KMS-11 (cell line): ENCODE measurements around the gene CDH13.

ENCODE experiments used
- H2AFZ ChIP-seq: fragments of 200-600 bp; sonication (generic); 2 replicates; pipeline ENCODE4 v1.6.1; 2016; ENCODE audit warnings: antibody characterized with exemption, mixed run types, low read depth
- H3K27ac ChIP-seq: fragments of 200-600 bp; sonication (generic); 2 replicates; pipeline ENCODE4 v1.6.1; 2016; ENCODE audit warnings: mild to moderate bottlenecking, mixed run types
- H3K27me3 ChIP-seq: fragments of 200-600 bp; sonication (generic); 2 replicates; pipeline ENCODE4 v1.6.1; 2017; ENCODE audit warnings: mild to moderate bottlenecking, low read depth, mixed run types, moderate library complexity; ENCODE audit not compliant: insufficient read depth
- H3K36me3 ChIP-seq: fragments of 200-600 bp; sonication (generic); 2 replicates; pipeline ENCODE4 v1.6.1; 2017; ENCODE audit warnings: mild to moderate bottlenecking, mixed run types; ENCODE audit not compliant: insufficient read depth
- H3K4me1 ChIP-seq: fragments of 200-600 bp; sonication (generic); 2 replicates; pipeline ENCODE4 v1.6.1; 2016; ENCODE audit warnings: mild to moderate bottlenecking, low read depth, mixed run types; ENCODE audit not compliant: poor library complexity, severe bottlenecking
- H3K4me2 ChIP-seq: fragments of 200-600 bp; sonication (generic); 2 replicates; pipeline ENCODE4 v1.7.0; 2016; ENCODE audit warnings: mild to moderate bottlenecking, mixed run types
- H3K4me3 ChIP-seq: fragments of 200-600 bp; sonication (generic); IDR thresholded peaks from 2 replicates; pipeline ENCODE4 v1.6.1; 2017; ENCODE audit warnings: low read depth, low read length, mixed read lengths; ENCODE audit not compliant: insufficient read depth
- H3K79me2 ChIP-seq: fragments of 200-600 bp; sonication (generic); 2 replicates; pipeline ENCODE4 v1.6.1; 2016; ENCODE audit warnings: low read depth, mixed run types; ENCODE audit not compliant: insufficient read depth
- H3K9ac ChIP-seq: fragments of 200-600 bp; sonication (generic); 2 replicates; pipeline ENCODE4 v1.6.1; 2016; ENCODE audit warnings: mild to moderate bottlenecking, mixed run types
- H4K20me1 ChIP-seq: fragments of 200-600 bp; sonication (generic); 2 replicates; pipeline ENCODE4 v1.6.1; 2016; ENCODE audit warnings: mild to moderate bottlenecking, mixed run types; ENCODE audit not compliant: insufficient read depth
- TF ChIP-seq, protein P1 (sequence below): fragments of 200-600 bp; sonication (generic); conservative IDR thresholded peaks from 2 replicates; pipeline ENCODE4 v1.6.1; 2017; ENCODE audit warnings: low read depth, mild to moderate bottlenecking, antibody characterized with exemption, low read length, moderate library complexity, mixed read lengths

CDH13 gene

GRCh38 chr16:83198977-83199376, 572.2 kb downstream of the CDH13 start:
- no peaks in the 10 kb centered on the region for H3K36me3 ChIP-seq
- no peak overlapping the region for H3K27ac ChIP-seq
- TF ChIP-seq, protein P1, sequence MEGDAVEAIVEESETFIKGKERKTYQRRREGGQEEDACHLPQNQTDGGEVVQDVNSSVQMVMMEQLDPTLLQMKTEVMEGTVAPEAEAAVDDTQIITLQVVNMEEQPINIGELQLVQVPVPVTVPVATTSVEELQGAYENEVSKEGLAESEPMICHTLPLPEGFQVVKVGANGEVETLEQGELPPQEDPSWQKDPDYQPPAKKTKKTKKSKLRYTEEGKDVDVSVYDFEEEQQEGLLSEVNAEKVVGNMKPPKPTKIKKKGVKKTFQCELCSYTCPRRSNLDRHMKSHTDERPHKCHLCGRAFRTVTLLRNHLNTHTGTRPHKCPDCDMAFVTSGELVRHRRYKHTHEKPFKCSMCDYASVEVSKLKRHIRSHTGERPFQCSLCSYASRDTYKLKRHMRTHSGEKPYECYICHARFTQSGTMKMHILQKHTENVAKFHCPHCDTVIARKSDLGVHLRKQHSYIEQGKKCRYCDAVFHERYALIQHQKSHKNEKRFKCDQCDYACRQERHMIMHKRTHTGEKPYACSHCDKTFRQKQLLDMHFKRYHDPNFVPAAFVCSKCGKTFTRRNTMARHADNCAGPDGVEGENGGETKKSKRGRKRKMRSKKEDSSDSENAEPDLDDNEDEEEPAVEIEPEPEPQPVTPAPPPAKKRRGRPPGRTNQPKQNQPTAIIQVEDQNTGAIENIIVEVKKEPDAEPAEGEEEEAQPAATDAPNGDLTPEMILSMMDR, result no peak
- H3K4me3 ChIP-seq, result no peak overlapping the region
- no peaks in the 10 kb centered on the region for H3K27me3 ChIP-seq
- no peaks in the 10 kb centered on the region for H3K4me1 ChIP-seq
- no peaks in the 10 kb centered on the region for H3K79me2 ChIP-seq
- no peak overlapping the region for H3K4me2 ChIP-seq
- H4K20me1 ChIP-seq, result no peaks in the 10 kb centered on the region
- H3K9ac ChIP-seq, result no peak overlapping the region
- no peak overlapping the region for H2AFZ ChIP-seq

DNA sequence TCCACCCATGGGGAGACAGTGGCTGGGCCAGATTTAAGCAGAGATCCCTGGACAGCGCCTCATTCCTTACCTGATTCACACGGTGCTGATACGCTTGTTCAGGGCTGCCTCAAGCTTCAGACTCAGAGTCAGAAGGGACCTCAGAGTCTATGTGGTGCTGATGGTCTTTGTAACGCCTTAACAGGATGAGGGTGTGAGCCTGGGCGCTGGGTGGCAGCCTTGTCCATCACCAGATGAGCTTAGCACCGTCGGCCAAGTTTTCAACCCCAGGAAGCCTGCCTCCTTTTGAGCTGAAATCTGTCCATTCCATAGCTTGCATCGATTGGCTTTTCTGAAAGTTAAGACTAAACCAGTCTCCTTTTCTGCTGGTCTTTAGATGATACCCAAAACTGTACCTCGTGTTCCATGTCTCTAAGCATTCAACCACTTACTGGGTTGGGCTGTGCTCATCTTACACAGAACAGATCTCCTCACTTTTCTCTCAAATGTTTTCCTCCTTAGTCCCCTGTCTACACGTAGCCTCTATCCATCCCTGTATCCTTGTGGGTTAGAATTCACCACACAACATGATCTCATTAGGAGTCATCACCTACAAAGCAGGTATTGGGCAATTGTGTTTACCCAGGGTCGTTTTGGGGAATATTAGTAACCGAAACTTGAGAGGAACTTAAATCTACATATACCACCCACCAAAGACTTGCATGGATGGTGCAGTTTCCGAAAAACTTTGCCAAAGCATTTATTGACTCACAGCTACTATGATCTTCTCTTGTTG, 573.4 kb downstream of the CDH13 start:
- TF ChIP-seq, protein P1, result no peak
- Histone ChIP-seq H3K79me2 (no peaks in the 10 kb centered on the region), H3K4me2 (no peak overlapping the region), H3K9ac (no peak overlapping the region), H3K4me1 (no peaks in the 10 kb centered on the region), H2AFZ (no peak overlapping the region), H3K27ac (no peak overlapping the region), H3K36me3 (no peaks in the 10 kb centered on the region), H4K20me1 (no peaks in the 10 kb centered on the region), H3K4me3 (no peak overlapping the region), H3K27me3 (no peaks in the 10 kb centered on the region)

DNA sequence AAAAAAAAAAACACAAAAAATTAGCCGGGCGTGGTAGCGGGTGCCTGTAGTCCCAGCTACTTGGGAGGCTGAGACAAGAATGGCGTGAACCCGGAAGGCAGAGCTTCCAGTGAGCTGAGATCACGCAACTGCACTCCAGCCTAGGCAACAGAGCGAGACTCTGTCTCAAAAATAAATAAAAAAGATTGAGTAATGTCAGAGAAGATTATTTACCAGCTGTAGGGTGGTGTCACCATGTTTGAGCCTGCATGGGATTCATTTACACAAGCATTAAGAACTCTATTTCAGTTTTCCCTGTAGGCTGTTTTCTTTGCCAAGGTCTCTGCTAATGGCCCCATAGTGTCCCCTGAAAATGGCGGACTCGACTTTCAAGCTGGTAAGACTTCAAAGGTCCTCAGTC, 575.0 kb downstream of the CDH13 start:
- TF ChIP-seq, protein P1, result no peak
- H2AFZ ChIP-seq, result no peak overlapping the region
- no peaks in the 10 kb centered on the region for H3K79me2 ChIP-seq
- H3K4me3 ChIP-seq, result no peak overlapping the region
- no peak overlapping the region for H3K27ac ChIP-seq
- H3K27me3 ChIP-seq, result no peaks in the 10 kb centered on the region
- no peaks in the 10 kb centered on the region for H4K20me1 ChIP-seq
- no peak overlapping the region for H3K9ac ChIP-seq
- H3K4me2 ChIP-seq, result no peak overlapping the region
- H3K36me3 ChIP-seq, result no peaks in the 10 kb centered on the region
- no peaks in the 10 kb centered on the region for H3K4me1 ChIP-seq

DNA sequence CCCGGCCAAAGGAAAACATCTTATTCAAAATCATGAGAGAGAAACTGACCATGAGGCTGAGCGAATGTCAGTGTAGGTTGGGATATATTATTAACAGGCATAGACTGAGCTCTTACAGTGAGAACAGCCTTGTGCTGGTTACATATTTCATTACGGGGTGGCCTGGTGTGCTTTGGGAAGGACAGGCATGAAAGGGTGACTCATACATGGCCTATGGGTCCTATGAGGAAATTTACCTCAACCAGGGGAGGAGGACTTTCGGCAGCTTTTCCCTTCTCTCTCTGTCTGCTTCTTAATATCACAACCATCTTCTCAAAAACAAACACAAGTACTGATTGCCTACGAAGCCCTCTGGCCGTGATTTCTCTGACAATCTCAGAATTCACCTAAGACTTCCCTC, 579.1 kb downstream of the CDH13 start:
- no peaks in the 10 kb centered on the region for H3K4me1 ChIP-seq
- H3K9ac ChIP-seq, result no peak overlapping the region

More for the DNA sequence above, 579.1 kb downstream of the CDH13 start:
- Histone ChIP-seq H3K4me3 (no peak overlapping the region), H3K27ac (no peak overlapping the region), H2AFZ (no peak overlapping the region), H4K20me1 (no peaks in the 10 kb centered on the region), H3K27me3 (no peaks in the 10 kb centered on the region), H3K36me3 (no peaks in the 10 kb centered on the region), H3K79me2 (no peaks in the 10 kb centered on the region), H3K4me2 (no peak overlapping the region)
- TF ChIP-seq, protein P1, result no peak
